Stimulated activated naive CD8-positive, alpha-beta T cell treated with anti-CD3 and anti-CD28 coated beads, Interleukin-15, Interleukin-2, amounts not matched to agents 100 ng/mL and 50 ng/mL, for 24 hours (primary cell): ENCODE results near the gene TUBGCP2.
A peak's percentile ranks its signal among the peaks of the same experiment; 100 is the strongest.

Experiments
- H3K27ac Mint-ChIP-seq: one replicate; pipeline ENCODE4 v1.8.0; 2021; ENCODE audit warnings: mild to moderate bottlenecking, mixed read lengths
- H3K27me3 Mint-ChIP-seq: one replicate; pipeline ENCODE4 v1.8.0; 2021; ENCODE audit warnings: mixed read lengths
- H3K36me3 Mint-ChIP-seq: one replicate; pipeline ENCODE4 v1.8.0; 2021; ENCODE audit warnings: low read depth, mixed read lengths
- H3K4me1 Mint-ChIP-seq: one replicate; pipeline ENCODE4 v1.8.0; 2021; ENCODE audit warnings: low read depth, mixed read lengths
- H3K4me3 Mint-ChIP-seq: one replicate; pipeline ENCODE4 v1.8.0; 2021; ENCODE audit warnings: mild to moderate bottlenecking, mixed read lengths
- H3K9me3 Mint-ChIP-seq: one replicate; pipeline ENCODE4 v1.8.0; 2021; ENCODE audit warnings: mixed read lengths

Gene TUBGCP2

GRCh38 chr10:133287832-133288500 is 20.7 kb downstream of the TUBGCP2 start:
- no peaks in the 10 kb centered on the region for H3K9me3 Mint-ChIP-seq
- no peak overlapping the region for H3K4me3 Mint-ChIP-seq
- no peaks in the 10 kb centered on the region for H3K27me3 Mint-ChIP-seq
- H3K36me3 Mint-ChIP-seq, result peaks cover 48% of the 10 kb centered on the region
- peaks cover 2% of the 10 kb centered on the region for H3K4me1 Mint-ChIP-seq
- H3K27ac Mint-ChIP-seq, result no peak overlapping the region

- no peaks in the 10 kb centered on the region for H3K27me3 Mint-ChIP-seq
- peaks cover 58% of the 10 kb centered on the region for H3K36me3 Mint-ChIP-seq
- H3K27ac Mint-ChIP-seq, result no peak overlapping the region
- H3K4me1 Mint-ChIP-seq, result no peaks in the 10 kb centered on the region
- H3K4me3 Mint-ChIP-seq, result no peak overlapping the region
- no peaks in the 10 kb centered on the region for H3K9me3 Mint-ChIP-seq
Measured at GRCh38 chr10:133286366-133286765, 22.3 kb downstream of the TUBGCP2 start.

GRCh38 chr10:133285217-133285616 is 23.5 kb downstream of the TUBGCP2 start:
- no peak overlapping the region for H3K27ac Mint-ChIP-seq
- H3K9me3 Mint-ChIP-seq, result no peaks in the 10 kb centered on the region
- H3K36me3 Mint-ChIP-seq, result peaks cover 58% of the 10 kb centered on the region

GRCh38 chr10:133283931-133284330 is 24.7 kb downstream of the TUBGCP2 start:
- Mint-ChIP-seq H3K9me3 (no peaks in the 10 kb centered on the region), H3K4me1 (peaks cover 11% of the 10 kb centered on the region), H3K4me3 (no peak overlapping the region), H3K27ac (no peak overlapping the region), H3K27me3 (no peaks in the 10 kb centered on the region), H3K36me3 (peaks cover 54% of the 10 kb centered on the region)

More at GRCh38 chr10:133285217-133285616, 23.5 kb downstream of the TUBGCP2 start:
- Mint-ChIP-seq H3K4me3 (no peak overlapping the region), H3K4me1 (peaks cover under 1% of the 10 kb centered on the region), H3K27me3 (no peaks in the 10 kb centered on the region)

GRCh38 chr10:133282846-133283390 is 25.8 kb downstream of the TUBGCP2 start:
- Mint-ChIP-seq H3K27me3 (no peaks in the 10 kb centered on the region), H3K4me3 (no peak overlapping the region), H3K36me3 (peaks cover 49% of the 10 kb centered on the region), H3K4me1 (peaks cover 20% of the 10 kb centered on the region), H3K27ac (no peak overlapping the region), H3K9me3 (no peaks in the 10 kb centered on the region)

GRCh38 chr10:133281628-133282372 is 26.9 kb downstream of the TUBGCP2 start:
- H3K27me3 Mint-ChIP-seq, result no peaks in the 10 kb centered on the region
- H3K27ac Mint-ChIP-seq, result no peak overlapping the region
- H3K9me3 Mint-ChIP-seq, result no peaks in the 10 kb centered on the region
- H3K36me3 Mint-ChIP-seq, result peaks cover 40% of the 10 kb centered on the region
- peaks cover 26% of the 10 kb centered on the region for H3K4me1 Mint-ChIP-seq
- H3K4me3 Mint-ChIP-seq, result no peak overlapping the region

- Mint-ChIP-seq H3K4me3 (no peak overlapping the region), H3K4me1 (peaks cover 29% of the 10 kb centered on the region), H3K27me3 (no peaks in the 10 kb centered on the region), H3K36me3 (peaks cover 33% of the 10 kb centered on the region), H3K27ac (no peak overlapping the region), H3K9me3 (no peaks in the 10 kb centered on the region)
Measured at GRCh38 chr10:133281084-133281483, 27.6 kb downstream of the TUBGCP2 start.

GRCh38 chr10:133280391-133281059 is 28.1 kb downstream of the TUBGCP2 start:
- Mint-ChIP-seq H3K4me1 (peaks cover 33% of the 10 kb centered on the region), H3K27me3 (no peaks in the 10 kb centered on the region), H3K4me3 (no peak overlapping the region), H3K27ac (no peak overlapping the region), H3K36me3 (peaks cover 27% of the 10 kb centered on the region), H3K9me3 (no peaks in the 10 kb centered on the region)

- no peak overlapping the region for H3K4me3 Mint-ChIP-seq
- no peaks in the 10 kb centered on the region for H3K27me3 Mint-ChIP-seq
- H3K4me1 Mint-ChIP-seq, result peaks cover 34% of the 10 kb centered on the region
- H3K9me3 Mint-ChIP-seq, result no peaks in the 10 kb centered on the region
- no peak overlapping the region for H3K27ac Mint-ChIP-seq
- peaks cover 20% of the 10 kb centered on the region for H3K36me3 Mint-ChIP-seq
Measured at GRCh38 chr10:133279326-133280226, 29.1 kb downstream of the TUBGCP2 start.

- H3K9me3 Mint-ChIP-seq, result no peaks in the 10 kb centered on the region
- H3K4me1 Mint-ChIP-seq, result peaks cover 34% of the 10 kb centered on the region
- H3K4me3 Mint-ChIP-seq, result peak overlapping the region; percentile 66
- no peaks in the 10 kb centered on the region for H3K27me3 Mint-ChIP-seq
- peaks cover 13% of the 10 kb centered on the region for H3K36me3 Mint-ChIP-seq
- H3K27ac Mint-ChIP-seq, result peak overlapping the region; percentile 38
Measured at GRCh38 chr10:133278577-133279265, 30.0 kb downstream of the TUBGCP2 start.

GRCh38 chr10:133277993-133278576 is 30.6 kb downstream of the TUBGCP2 start:
- H3K4me1 Mint-ChIP-seq, result peaks cover 34% of the 10 kb centered on the region
- H3K4me3 Mint-ChIP-seq, result peak overlapping the region; percentile 66
- no peaks in the 10 kb centered on the region for H3K9me3 Mint-ChIP-seq
- peaks cover 10% of the 10 kb centered on the region for H3K36me3 Mint-ChIP-seq
- H3K27me3 Mint-ChIP-seq, result no peaks in the 10 kb centered on the region
- H3K27ac Mint-ChIP-seq, result peak overlapping the region; percentile 52

- Mint-ChIP-seq H3K27ac (no peak overlapping the region), H3K27me3 (no peaks in the 10 kb centered on the region), H3K9me3 (no peaks in the 10 kb centered on the region), H3K36me3 (peaks cover 8% of the 10 kb centered on the region), H3K4me3 (no peak overlapping the region), H3K4me1 (peaks cover 34% of the 10 kb centered on the region)
Measured at GRCh38 chr10:133277277-133277992, 31.2 kb downstream of the TUBGCP2 start.
